GM04503 (cell line): ENCODE results near the gene FHIT.

Experiments used
- DNase-seq: peaks from one replicate; pipeline ENCODE4 v3.0.0-alpha.2; 2012; ENCODE audit warnings: low read depth

FHIT gene

DNA sequence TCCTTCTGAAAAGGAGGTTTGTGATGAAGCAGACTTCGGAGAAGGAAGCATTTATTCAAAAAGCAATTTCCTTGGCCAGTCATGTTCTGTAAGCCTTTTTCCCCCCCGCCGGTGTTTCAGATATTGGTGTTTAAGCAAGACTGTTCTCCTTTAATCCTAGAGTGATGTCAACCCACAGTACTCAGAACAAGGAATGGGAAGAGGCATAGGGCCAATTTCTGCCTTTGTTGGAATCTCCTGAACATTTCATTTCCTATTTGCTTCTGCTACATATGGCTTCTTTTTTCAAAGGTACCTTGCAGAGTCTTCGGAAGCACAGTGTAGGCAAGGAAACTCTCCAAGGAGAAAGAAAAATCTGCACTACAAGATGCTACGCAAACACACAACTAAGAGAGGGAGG, 1488.3 kb downstream of the FHIT start:
- DNase-seq, result no peak

DNA sequence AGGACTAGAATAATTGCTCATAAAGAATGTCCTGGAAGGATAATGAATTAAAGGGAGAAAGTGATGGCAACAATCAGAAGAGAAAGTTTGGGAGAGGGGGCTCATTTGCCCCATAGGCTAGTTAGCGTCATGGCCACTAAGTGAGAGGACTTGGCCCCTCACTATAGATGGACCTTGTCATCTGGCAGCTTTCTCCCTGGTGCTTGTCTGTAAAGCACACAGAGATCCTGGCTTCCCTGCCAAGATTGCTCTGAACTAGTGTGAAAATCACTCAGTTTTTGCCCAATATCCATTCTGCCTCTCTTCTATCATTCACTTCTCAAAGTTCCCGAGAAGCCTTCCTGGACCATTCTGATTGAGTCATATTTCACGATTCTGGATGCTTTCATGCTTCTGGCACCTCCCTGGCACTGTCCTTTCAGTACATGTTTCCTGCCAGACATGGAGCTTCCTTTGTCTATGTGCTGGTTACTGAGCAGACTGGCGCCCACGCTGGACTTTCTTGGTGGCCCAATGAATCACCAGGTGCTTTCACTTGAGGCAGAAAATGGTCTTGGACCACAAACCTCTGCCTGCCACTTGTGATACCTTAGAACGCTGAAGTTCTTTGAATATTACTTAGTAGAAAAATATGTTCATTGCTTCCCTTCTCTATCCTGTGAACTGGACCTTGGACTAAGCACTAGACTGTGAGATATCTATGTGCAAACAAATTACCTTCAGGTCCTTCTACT, 1491.8 kb downstream of the FHIT start:
- DNase-seq, result no peak

DNA sequence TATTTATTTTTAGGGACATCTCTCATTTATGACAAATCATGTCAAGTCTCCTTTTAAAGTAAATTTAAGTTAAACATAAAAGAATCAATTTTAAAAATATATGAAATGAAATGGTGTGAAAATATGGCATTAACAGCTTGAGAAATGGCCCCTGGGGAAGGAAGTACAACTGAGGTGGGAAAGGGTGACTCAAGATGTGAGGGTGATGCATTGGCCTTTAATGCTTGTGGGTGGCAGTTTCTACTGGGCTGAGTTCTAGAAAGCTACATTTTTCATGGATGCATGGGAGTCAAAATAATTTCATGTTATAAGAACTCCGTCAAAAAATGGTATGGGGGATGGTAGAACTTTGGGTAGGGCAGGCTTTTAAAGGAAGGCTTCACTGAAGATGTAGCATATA, 1492.6 kb downstream of the FHIT start:
- no peak for DNase-seq

DNA sequence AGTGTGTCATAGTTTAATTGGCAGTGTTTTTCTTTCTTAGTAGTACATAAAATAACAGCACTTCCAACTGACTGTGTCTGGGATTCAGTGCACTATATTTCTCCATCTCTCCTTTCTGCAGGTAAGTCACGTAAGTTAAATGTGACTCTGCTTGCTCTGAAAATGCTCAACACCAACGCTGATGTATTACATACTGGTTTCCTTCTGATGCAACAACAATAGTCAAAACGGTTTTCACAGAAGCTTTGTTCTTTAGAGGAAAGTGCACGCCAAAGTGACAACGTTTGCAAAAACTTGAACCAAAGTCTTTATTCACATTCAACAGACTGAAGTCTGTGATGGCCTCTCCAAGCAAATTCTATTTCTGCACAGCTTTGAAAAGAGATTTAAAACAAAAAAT, 1494.3 kb downstream of the FHIT start:
- DNase-seq, result no peak

DNA sequence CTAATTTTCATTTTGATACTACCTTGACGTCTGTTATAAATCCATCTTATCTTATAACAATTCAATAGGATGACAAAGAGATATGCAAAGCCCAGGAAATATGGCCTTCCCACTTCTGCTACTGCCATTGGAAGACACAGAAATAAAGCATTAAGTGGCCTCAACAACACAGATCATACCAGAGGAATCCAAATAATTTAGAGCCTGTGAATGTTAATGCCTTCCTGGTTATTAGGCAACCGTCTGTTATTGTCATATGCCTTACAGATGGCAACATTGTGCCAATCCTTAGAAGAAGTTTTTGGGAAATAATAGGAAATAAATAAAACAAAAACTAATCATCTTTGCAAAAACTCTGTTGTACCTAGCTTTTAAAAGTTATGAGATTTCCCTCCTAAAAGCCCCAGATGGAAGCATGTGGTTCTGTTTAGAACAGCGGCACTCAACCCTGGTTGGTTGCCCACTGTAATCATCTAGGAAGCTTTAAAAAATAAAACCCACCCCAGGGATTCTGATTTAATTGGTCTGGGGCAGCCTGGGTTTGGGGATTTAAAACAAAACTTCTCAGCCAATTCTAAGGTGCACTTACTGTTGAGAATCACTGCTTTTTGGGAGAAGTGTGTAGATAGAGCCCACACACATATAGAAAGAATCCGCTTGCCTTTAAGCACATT, 1496.7 kb downstream of the FHIT start:
- peak; percentile 50 for DNase-seq

DNA sequence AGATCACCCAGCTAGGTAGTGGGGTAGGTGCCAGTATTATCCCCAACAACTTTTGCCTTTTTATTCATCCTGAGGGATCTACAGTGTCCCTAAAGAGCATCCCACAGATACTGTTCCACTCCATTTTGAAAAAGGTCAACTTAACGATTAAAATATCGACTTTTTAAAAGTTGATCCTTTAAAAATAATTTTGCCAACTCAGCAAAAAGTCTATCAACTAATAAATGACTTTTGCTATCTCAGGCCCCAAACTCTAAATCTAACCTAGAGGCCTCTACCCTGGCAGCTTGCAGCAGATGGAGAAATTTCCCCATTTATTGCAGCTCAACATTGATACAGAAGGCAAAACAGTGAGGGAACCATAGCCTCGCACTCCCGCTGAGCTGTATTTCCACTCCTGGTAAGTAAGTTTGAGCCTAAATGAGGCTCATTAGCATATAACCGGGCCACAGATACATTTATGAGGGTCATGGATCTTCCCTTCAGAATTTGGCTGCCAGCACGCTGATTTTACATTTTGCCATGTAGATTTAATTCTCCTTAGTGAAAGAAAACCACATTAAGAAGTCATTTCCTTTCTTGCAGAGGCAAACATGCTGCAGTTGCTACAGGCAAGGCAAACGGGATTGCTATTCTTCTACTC, 1497.3 kb downstream of the FHIT start:
- no peak for DNase-seq

DNA sequence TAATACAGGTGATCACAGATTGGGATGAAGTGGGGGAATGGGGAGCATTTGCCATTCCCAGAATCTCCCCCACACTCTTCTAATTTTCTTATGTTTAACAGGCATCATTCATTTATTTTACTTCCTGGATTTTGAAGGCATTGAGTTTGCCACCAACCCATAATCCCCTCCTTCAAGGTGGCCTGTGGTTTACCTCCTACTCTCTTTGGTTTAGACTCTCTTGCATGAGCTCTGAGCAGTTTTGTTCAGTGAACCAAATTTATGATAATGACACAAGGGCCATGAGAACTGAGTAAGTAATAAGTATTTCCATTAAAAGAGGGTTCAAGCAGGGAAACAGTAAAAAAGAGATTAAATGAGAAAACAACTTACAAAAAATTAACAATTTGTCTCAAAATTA, 1498.3 kb downstream of the FHIT start:
- no peak for DNase-seq

DNA sequence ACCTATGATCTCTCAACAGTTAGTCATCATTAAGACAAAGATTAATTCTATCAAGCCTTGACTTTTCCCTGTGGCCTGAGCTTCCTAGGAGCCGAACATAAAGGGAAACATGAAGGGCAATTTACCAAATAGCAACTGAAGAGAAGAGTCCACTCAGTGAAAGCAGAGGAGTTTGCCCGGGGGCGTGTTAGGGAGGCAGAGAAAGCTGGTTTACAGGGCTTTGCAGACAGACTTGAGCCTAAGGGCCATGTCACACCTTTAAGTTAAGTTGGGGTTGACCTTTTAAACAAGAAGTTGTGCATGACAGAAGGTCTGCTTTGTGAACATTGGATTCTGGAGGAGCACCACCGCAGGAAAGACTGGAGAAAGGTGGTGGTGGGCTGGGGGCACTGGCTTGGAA, 1499.6 kb downstream of the FHIT start:
- DNase-seq, result no peak

DNA sequence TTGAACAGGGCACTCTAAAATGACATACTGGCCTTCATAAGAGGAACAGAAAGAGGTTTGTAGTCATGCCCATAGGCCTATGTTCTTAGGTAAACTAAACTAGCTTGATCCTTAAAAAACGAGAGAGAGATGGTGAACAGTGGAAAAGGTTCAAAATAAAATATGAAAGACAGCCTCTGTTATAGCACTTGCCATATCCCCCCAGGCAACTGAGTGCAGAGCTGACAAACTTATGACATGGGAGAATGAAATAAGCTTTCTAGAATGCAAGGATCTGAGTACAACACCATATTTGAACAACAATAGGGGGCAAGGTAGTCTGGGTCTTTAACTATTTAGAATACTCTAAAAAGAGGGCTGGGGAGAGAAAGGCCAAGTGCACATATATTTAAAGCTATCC, 1500.9 kb downstream of the FHIT start:
- DNase-seq, result no peak

DNA sequence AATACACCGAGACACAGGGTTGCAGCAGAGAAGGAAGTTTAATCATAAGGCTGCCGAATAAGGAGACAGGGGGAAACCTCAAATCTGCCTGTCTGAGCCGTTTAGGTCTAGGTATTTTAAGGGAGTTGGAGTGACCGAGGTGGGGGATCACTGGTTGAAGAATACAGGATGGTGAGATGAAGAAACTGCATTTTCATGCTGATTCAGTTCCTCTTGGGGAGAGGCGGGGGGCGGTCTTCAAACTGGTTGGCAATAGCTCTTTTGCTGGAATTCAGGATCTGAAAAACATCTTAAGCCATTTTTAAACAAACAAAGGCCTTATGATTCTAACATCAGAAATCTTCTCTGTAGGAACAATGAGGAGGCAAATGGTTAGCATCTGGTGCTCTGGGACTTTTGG, 1502.0 kb downstream of the FHIT start:
- peak; percentile 27 for DNase-seq

DNA sequence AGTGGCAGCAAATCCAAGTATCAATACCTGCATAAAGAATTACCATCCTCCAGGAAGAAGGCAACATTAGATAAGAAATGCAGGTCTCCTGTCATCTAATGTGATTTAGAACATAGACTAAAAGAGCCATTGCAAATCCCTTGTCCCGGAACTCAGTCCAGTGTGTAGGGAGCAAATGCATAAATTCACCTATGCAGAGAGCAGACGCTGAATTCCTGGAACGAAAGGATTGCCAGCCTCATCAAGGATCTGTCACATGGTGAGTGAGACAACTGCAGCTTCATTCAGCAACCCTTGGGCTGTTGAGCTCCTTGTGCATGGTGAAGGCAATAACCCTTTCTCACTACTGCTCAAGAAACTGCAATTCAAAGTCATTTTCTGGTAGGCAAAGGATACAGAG, 1504.7 kb downstream of the FHIT start:
- DNase-seq, result no peak

DNA sequence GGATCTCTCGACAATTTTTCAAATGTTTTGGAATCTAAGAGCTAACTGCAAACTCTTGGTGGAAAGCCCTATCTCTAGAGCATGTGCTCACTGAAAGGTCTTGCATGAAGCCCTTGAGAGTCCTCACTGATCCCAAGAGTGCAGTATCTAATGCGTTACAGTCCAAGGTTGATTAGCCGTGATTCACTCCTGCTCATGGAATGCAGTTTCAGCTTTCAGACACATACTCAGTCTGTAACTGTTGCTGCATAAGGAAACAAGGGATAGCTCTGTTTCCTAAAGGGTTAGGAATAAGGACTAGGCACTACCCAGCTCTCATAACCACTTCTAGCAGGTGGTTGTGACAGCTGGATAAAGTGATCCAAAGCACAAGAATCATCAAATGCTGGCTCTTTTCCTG, 1514.0 kb downstream of the FHIT start:
- no peak for DNase-seq

DNA sequence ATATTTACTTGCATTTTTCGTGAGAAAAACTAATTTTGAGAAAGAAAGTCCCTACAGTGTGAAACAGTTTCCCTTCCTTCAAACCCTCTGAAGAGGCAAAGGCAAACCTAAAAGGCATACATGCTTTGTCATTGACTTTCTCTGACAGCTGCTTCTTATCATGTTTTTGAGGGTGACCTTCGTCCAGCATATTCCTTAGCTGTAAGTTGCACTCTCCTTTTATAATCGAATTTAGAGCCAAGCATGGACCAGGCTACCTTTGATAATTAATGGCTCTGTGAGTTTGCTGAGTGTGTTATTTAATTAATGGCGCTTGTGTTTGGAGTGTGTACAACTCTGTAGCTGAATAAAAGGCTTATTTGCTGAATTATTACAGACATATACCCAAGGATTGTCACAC, 1517.2 kb downstream of the FHIT start:
- DNase-seq, result no peak

DNA sequence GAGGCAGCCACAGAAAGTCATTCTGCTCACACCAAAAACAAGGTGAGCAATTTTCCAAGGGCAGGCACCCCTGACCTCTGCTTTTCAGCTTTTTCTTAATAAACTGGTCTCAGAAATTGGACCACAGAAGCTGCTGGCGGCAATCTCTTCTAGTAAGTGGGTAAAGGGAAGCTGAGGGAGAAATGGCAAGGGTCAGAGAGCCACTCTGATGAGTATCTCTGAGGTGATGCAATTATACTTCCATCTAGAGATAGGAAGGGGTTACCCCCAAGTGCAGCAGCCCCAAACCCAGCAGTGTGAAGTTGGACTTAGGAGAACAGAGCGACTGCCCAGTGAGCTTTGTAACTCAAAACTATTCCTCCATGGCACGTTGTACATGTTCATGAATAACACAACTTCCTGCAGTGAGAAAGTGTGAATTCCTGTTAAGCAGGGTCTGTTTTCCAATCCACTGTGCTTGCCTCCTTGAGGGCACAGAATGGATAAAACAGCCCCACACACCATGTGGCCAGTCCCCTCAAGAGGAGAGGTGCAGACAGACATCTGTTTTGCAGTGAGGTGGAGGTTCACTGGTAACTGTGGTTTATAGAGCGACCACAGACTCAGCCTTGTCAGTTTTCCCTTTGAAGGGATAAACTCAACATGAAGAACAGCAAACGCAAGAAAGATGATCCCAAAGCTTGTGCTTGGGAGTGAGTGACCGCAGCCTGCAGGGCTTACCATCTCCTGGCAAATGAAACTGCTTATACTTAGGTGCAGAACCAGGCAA, 1518.0 kb downstream of the FHIT start:
- no peak for DNase-seq

DNA sequence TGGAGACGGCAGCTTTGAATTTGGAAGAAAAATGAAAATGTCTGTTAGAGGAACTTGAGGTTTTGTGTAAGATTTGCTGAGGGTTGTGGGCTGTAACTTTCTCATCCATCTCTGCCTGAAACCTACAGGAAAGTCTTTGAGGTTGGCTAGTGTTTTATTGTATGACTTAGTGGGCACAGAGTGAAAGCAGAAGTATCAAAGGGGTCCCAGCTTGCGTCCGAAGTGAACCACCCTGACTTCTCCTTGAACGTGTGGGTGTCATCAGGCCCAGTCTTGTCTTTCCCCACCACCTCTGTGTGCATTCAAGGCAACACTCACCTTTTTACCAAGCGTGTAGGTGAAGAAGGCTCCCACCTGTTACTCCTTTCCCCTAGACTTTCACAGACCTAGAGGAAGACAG, 1519.3 kb downstream of the FHIT start:
- no peak for DNase-seq

DNA sequence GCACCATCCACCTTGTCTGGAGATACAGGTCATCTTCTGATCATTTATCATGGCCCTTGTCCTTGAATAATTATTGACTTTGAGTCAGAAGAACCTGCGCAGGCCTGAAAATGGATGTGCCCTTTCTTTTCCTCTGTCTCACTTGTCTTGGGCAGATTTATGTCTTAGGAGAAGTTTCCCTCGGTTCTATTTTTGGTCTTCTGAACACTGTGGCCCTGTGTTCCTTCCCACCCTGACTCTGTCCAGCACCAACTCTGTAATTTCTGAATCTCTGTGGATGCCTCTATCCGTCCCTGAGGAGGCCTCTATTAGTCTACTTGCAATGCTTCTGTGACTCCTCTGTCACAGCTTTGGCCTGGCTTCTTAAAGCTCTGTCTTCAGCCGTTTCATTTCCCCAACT, 1520.7 kb downstream of the FHIT start:
- no peak for DNase-seq

DNA sequence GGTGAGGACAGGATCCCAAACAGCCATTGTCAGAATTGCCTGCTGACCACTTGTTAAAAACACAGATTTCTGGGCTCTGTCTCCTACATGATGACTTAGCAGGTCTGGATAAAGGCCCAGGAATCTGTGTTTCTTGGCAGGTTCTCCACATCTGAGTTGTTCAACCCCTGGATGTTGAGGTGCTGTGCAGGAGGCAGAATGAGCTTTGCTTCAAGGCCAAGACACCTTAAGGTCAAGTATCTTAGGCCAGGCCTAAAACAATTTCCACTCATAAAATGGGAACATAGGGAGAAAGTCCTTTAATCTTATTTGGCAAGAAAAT, 1522.7 kb downstream of the FHIT start:
- DNase-seq, result no peak

DNA sequence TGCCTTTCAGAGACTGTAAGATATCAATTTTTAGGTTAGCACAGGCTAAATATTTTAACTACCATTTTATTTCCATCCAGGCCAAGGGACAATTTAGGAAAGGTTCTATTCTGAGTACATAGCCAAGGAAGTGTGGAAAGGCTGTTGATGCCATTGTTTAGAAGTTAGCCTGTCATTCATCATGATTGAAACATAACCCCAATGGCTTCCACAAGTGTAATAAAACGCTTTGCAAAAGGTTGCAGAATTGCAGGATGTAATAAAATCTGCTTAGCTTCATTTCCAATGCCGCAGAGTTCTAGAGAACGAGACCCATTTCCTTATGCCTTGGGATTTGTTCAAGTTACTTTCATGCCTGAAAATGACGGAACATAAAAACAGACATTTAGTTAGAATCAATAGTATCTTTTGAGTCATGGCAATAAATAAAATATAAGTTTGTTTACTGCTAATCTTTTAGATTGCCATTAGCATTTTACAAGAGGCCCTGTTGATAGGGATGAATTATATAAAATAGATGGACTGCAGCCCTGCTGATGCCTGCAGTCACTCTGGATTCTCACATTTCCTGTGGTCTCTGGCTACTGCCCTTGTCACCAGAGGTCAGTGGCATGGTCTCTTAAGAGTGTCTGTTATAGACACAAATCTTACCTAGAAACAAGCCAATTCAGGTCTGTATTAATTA, 1523.2 kb downstream of the FHIT start:
- DNase-seq, result no peak

DNA sequence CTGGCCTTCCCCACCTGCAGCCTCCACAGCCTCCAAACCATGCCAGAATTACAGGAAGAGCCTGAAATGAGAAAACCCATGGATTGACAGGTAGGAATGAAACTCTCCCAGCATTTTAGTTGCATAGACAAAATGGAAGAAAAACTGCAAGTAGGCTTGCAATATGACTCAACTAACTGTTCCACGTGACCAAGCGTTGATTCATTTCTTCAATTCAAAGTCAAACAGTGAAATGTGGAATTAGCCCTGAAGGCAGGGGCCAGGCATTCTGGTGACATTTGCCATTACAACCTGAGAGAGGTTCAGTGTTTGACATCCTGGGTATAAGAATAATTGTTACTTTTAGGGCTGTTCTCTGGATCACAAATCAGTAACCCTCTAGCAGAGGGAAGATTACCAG, 1525.0 kb downstream of the FHIT start:
- DNase-seq, result no peak

DNA sequence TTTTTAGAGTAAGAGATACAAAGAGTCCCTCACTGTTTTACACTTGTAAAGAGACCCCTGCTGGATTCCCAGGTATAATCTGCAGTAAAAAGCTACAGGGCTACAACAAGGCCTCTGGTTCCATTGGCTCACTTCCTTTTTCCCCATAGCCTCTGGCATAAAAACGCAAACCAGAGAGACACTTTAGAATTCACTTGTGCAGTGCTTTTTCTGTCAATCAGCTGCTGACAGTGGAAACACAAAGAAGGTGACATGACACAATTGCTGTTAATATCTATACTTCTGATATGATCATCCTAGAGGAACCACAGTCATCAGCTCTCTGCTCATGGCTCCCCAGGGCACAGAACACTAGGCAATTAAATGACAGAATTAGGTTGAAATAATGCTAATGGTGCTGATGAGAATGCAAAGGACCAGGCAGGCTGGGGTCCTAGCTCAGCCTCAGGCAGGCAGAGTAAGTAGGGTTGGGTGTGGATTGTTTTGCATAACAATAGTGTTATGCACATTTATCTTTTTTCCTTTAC, 1533.5 kb downstream of the FHIT start:
- DNase-seq, result no peak

DNA sequence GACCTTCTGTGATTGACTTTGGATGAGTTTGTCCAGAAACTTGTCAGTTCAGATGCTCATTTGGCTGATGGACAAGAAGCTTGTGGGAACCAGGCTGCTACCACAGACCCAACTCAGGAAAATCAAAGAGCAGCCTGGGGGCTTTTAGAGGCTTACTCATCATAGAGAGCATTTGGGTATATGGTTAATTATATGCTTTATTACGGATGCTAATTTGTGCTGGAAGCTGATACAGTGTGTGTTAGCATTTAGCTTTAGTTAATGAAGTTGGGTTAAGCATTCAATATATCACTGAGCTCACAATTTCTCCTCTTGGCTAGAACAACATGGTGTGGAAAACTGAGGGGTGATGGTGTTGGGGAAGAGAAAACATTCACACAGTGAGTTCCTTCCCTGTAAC, 1537.2 kb downstream of the FHIT start:
- DNase-seq, result no peak

DNA sequence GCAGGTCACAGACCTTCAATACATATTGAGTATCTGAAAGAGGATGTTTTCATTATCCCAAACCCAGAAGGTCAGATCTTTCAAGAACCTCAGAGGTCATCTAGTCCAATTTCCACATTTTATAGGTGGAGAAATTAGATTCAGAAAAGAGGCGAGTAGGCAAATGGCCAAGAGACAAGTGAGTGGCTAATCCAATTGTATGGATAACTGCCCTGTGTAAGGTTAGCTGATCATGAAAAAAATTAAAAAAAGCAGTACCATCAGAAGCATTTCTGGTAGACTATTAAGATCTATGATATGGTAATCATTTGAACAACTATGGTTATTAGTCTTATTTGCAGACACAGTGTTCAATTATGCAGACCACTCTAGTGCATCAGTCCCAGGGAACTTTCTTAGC, 1540.7 kb downstream of the FHIT start:
- DNase-seq, result no peak
